Panc1 (cell line): ENCODE measurements around the gene UBAC1. TPM values are rescaled to one million over a fixed set of nuclear protein-coding genes. Genes with fewer than 3 reads are reported as not detected.

ENCODE experiments used
- ATAC-seq: fragments of 200-7000 bp; cut with Tn5 transposase; 2 replicates; pipeline ENCODE4 v1.9.1; 2020; ENCODE audit warnings: mild to moderate bottlenecking, moderate library complexity
- BruUV-seq: library from RNA; stranded (reverse); fragments of 400-500 nt; replicated peaks from 2 replicates; lab custom pipeline; 2021; lab: Mats Ljungman, UMichigan
- CTCF ChIA-PET: fragments of 300-600 bp; sonication (Branson Sonifier 250); formaldehyde crosslinking; loops from one replicate; lab custom pipeline; 2022; ENCODE audit warnings: antibody characterized with exemption; lab: Charles Lee
- POLR2A ChIA-PET: fragments of 300-600 bp; sonication (Branson Sonifier 250); formaldehyde crosslinking; loops from one replicate; lab custom pipeline; 2022; ENCODE audit warnings: antibody characterized with exemption; lab: Charles Lee
- DNase-seq: peaks from one replicate; pipeline ENCODE4 v3.0.0-alpha.2; 2010; ENCODE audit warnings: low read depth, low spot score
- H3K27ac ChIP-seq: 2 replicates; pipeline ENCODE4 v1.5.1; 2011; ENCODE audit warnings: mild to moderate bottlenecking, low read length, inconsistent platforms
- H3K27me3 ChIP-seq: fragments of 200-500 bp; sonication (Bioruptor generic); 2 replicates; pipeline ENCODE4 v1.6.0; 2014; ENCODE audit warnings: low read length, inconsistent platforms; ENCODE audit not compliant: control insufficient read depth, insufficient read depth
- H3K36me3 ChIP-seq: fragments of 200-500 bp; sonication (Bioruptor generic); 2 replicates; pipeline ENCODE4 v1.5.1; 2014; ENCODE audit warnings: inconsistent platforms, mild to moderate bottlenecking, low read length, moderate library complexity; ENCODE audit not compliant: control insufficient read depth, insufficient read depth
- H3K4me1 ChIP-seq: 2 replicates; pipeline ENCODE4 v1.5.1; 2011; ENCODE audit warnings: inconsistent platforms, mild to moderate bottlenecking, low read length, moderate library complexity; ENCODE audit not compliant: control insufficient read depth, insufficient read depth
- H3K4me3 ChIP-seq, 2 experiments: 2 replicates each; pipeline ENCODE4 v1.5.1; 2011 to 2012; ENCODE audit warnings: low read depth in 2 of 2, low read length in 2 of 2, mild to moderate bottlenecking in 2 of 2, inconsistent platforms in 1 of 2, moderate library complexity in 1 of 2
- H3K9me3 ChIP-seq: fragments of 200-500 bp; sonication (Bioruptor generic); 2 replicates; pipeline ENCODE4 v1.5.1; 2014; ENCODE audit warnings: low read depth, mild to moderate bottlenecking, inconsistent platforms, low read length, moderate library complexity; ENCODE audit not compliant: control insufficient read depth, insufficient read depth
- POLR2AphosphoS5 ChIP-seq: IDR thresholded peaks from 2 replicates; pipeline ENCODE4 v1.6.1; 2012; ENCODE audit warnings: mild to moderate bottlenecking, low read depth, low read length, moderate library complexity
- SIN3A ChIP-seq: IDR thresholded peaks from 2 replicates; pipeline ENCODE4 v1.6.1; 2012; ENCODE audit warnings: low read depth, mild to moderate bottlenecking, low read length, moderate library complexity, borderline replicate concordance; ENCODE audit not compliant: insufficient read depth
- TCF7L2 ChIP-seq: IDR thresholded peaks from 2 replicates; pipeline ENCODE4 v1.6.1; 2011; ENCODE audit warnings: mild to moderate bottlenecking, low read depth, low read length, inconsistent platforms
- in situ Hi-C: cut with HindIII; loops from 2 replicates; pipeline ENCODE4 v1.10.0; 2016; ENCODE audit warnings: low sequenced_read_pairs, low pct_unique_long_range_greater_than_20kb
- intact Hi-C: fragments of 100-400 bp; cut with micrococcal nuclease; formaldehyde crosslinking; loops from one replicate; pipeline ENCODE4 v1.10.0; 2022; ENCODE audit not compliant: unreplicated experiment
- total RNA-seq: library from RNA; stranded (reverse); gene quantifications from one replicate; pipeline ENCODE4 v1.2.1, GENCODE V29; 2021; ENCODE audit not compliant: unreplicated experiment
- TF ChIP-seq, protein P1 (sequence below): fragments of 450-650 bp; IDR thresholded peaks from 2 replicates; pipeline ENCODE4 v1.5.1; 2017; ENCODE audit warnings: mild to moderate bottlenecking
- TF ChIP-seq, protein P2 (sequence below), 2 experiments: IDR thresholded peaks; 2 replicates each; pipeline ENCODE4 v1.6.1; 2011 to 2012; ENCODE audit warnings: low read depth in 2 of 2, control low read depth in 1 of 2, low read length in 1 of 2, mild to moderate bottlenecking in 1 of 2, moderate library complexity in 1 of 2; ENCODE audit not compliant: insufficient read depth in 1 of 2

The UBAC1 gene
- total RNA-seq, 1 experiment from 2014 or later: 38.0 TPM

DNA sequence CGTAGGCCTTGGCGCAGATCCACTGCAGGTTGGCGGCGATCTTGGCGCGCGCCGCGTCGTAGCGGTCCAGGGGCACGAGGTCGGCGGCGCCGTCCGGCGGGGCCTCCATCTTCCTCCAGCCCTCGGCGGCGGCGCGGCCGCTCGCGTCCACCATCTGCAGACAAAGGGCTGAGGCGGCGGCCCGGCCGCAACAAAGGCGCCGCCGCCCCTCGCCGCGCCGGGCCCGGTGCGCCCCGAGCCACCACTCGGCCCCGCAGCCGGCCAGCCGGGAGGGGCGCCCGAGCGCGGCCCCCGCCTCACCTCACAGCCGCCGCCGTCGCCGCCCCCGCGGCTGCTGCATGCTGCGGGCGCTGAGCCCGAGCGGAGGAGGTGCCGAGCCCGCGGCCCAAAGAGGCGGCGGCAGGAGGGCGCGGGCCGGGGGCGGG lies 54.2 kb downstream of the UBAC1 start:
- H3K27ac ChIP-seq: no peak overlapping the region
- H3K9me3 ChIP-seq: peaks cover 3% of the 10 kb centered on the region; the same call in 1 of the 2 replicates
- peaks cover 12% of the 10 kb centered on the region for H3K4me1 ChIP-seq
- ChIA-PET POLR2A (interaction anchor here (0.6 kb wide), 2 partner anchors 10 to 102 kb away, joined by 4 to 5 read pairs; no protein-coding TSS in a partner anchor), CTCF (interaction anchor here (0.7 kb wide), 1 partner anchor 52 kb away, joined by 5 read pairs; no protein-coding TSS in a partner anchor)
- ATAC-seq (peak; percentile 42), DNase-seq (no peak)
- no TSS peak for BruUV-seq
- H3K4me3 ChIP-seq: peak overlapping the region; percentile 34 to 56; a peak in 3 of 4 replicates
- no peaks in the 10 kb centered on the region for H3K27me3 ChIP-seq
- in situ Hi-C loops (no loop called here), intact Hi-C loops (no loop called here)
- H3K36me3 ChIP-seq: no peaks in the 10 kb centered on the region
- TF ChIP-seq TCF7L2: peak; percentile 22; the same call in 1 of the 2 replicates
- TF ChIP-seq, protein P1, sequence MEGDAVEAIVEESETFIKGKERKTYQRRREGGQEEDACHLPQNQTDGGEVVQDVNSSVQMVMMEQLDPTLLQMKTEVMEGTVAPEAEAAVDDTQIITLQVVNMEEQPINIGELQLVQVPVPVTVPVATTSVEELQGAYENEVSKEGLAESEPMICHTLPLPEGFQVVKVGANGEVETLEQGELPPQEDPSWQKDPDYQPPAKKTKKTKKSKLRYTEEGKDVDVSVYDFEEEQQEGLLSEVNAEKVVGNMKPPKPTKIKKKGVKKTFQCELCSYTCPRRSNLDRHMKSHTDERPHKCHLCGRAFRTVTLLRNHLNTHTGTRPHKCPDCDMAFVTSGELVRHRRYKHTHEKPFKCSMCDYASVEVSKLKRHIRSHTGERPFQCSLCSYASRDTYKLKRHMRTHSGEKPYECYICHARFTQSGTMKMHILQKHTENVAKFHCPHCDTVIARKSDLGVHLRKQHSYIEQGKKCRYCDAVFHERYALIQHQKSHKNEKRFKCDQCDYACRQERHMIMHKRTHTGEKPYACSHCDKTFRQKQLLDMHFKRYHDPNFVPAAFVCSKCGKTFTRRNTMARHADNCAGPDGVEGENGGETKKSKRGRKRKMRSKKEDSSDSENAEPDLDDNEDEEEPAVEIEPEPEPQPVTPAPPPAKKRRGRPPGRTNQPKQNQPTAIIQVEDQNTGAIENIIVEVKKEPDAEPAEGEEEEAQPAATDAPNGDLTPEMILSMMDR: no peak

DNA sequence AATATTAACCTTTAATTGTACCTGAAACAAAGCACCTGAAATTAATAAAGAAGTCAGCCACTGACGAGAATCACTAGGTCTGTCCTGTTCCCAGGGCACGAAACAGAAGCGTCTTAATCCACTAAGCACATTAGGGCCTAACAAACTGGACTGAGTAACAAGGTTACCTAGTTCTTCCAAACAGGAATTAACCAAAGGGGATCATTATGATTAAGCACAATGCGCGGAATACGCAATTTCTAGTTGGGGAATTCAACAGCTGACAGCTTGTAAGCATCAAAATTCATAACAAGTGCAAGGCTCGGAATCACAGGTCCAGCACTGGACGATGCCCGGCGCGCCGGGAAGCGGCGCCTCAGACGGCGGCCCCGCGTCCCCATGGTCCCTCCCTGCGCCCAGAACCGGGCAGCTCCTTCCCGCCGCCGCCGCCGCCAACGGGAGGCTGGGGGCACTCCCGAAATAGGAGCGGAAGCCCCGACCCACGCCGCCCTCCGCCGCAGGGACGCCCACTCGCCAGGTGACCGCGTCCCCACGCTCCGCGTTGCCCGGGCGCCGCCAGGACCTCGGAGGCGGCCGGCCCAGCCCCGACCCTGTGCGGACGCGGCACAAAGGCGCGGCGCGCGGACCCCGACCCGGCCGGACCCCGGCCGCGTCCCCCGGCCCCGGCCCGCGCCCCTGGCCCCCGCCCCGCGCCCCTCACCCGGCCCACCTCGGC lies 54.7 kb downstream of the UBAC1 start:
- TF ChIP-seq SIN3A (no peak), TCF7L2 (no peak), POLR2AphosphoS5 (no peak)
- TF ChIP-seq, protein P1: no peak
- TF ChIP-seq, protein P2, sequence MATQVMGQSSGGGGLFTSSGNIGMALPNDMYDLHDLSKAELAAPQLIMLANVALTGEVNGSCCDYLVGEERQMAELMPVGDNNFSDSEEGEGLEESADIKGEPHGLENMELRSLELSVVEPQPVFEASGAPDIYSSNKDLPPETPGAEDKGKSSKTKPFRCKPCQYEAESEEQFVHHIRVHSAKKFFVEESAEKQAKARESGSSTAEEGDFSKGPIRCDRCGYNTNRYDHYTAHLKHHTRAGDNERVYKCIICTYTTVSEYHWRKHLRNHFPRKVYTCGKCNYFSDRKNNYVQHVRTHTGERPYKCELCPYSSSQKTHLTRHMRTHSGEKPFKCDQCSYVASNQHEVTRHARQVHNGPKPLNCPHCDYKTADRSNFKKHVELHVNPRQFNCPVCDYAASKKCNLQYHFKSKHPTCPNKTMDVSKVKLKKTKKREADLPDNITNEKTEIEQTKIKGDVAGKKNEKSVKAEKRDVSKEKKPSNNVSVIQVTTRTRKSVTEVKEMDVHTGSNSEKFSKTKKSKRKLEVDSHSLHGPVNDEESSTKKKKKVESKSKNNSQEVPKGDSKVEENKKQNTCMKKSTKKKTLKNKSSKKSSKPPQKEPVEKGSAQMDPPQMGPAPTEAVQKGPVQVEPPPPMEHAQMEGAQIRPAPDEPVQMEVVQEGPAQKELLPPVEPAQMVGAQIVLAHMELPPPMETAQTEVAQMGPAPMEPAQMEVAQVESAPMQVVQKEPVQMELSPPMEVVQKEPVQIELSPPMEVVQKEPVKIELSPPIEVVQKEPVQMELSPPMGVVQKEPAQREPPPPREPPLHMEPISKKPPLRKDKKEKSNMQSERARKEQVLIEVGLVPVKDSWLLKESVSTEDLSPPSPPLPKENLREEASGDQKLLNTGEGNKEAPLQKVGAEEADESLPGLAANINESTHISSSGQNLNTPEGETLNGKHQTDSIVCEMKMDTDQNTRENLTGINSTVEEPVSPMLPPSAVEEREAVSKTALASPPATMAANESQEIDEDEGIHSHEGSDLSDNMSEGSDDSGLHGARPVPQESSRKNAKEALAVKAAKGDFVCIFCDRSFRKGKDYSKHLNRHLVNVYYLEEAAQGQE (IDR thresholded peaks at IDR 0.05; ENCODE audit: insufficient read depth in 1 of 2, low read depth in 2 of 2, low read length in 1 of 2): no peak
- ATAC-seq (peak; percentile 46), DNase-seq (no peak)
- no peaks in the 10 kb centered on the region for H3K36me3 ChIP-seq
- H3K27ac ChIP-seq: peak overlapping the region; percentile 75
- peaks cover 3% of the 10 kb centered on the region; the same call in 1 of the 2 replicates for H3K9me3 ChIP-seq
- in situ Hi-C loops (no loop called here), intact Hi-C loops (no loop called here)
- no peaks in the 10 kb centered on the region for H3K27me3 ChIP-seq
- ChIA-PET POLR2A (no interaction called here), CTCF (no interaction called here)
- no TSS peak for BruUV-seq
- H3K4me1 ChIP-seq: peaks cover 12% of the 10 kb centered on the region
- peak overlapping the region; percentile 56 to 71 for H3K4me3 ChIP-seq
